ENCODE results near the gene ADAM12.
A peak's percentile ranks its signal among the peaks of the same experiment; 100 is the strongest.

The ADAM12 gene

DNA sequence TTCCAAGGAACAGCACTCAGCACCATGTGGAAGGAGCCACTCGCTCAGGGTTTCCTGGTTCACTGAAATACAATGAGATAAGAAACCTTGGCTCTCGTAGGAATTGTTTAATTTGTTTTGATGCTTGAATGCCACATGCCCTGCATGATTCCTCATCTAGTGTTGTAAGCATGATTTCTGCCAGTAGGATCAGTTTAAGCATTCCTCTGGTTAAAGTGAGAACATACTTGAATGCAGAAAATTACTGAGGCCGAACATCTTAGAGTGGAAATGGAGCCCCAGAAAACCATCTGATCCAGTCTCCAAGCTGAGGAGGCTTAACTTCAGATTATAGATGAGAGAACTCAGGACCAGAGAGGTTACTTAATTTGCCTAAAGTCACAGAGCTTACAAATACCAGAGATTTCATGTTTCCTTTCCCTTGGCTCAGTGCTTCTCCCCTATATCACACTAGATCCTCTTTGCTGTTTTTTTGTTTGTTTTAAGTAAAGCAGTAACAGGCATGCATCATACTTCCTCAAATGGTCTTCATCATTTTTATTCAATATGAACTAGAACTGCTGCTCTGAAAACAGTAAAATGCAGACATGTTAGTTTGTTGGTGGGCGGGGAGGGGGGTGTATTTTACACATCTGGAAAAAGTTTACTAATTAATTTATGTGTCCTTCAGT lies 125.1 kb downstream of the ADAM12 start:
- peak; percentile 38 for DNase-seq (ENCODE audit: low read depth)
- no peak overlapping the region for H3K4me3 ChIP-seq (ENCODE audit: control insufficient read depth, low read depth, low read length)
- TF ChIP-seq, protein P1, sequence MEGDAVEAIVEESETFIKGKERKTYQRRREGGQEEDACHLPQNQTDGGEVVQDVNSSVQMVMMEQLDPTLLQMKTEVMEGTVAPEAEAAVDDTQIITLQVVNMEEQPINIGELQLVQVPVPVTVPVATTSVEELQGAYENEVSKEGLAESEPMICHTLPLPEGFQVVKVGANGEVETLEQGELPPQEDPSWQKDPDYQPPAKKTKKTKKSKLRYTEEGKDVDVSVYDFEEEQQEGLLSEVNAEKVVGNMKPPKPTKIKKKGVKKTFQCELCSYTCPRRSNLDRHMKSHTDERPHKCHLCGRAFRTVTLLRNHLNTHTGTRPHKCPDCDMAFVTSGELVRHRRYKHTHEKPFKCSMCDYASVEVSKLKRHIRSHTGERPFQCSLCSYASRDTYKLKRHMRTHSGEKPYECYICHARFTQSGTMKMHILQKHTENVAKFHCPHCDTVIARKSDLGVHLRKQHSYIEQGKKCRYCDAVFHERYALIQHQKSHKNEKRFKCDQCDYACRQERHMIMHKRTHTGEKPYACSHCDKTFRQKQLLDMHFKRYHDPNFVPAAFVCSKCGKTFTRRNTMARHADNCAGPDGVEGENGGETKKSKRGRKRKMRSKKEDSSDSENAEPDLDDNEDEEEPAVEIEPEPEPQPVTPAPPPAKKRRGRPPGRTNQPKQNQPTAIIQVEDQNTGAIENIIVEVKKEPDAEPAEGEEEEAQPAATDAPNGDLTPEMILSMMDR (conservative IDR thresholded peaks at IDR 0.05; ENCODE audit: control insufficient read depth, insufficient read depth, low read depth, low read length), result no peak

DNA sequence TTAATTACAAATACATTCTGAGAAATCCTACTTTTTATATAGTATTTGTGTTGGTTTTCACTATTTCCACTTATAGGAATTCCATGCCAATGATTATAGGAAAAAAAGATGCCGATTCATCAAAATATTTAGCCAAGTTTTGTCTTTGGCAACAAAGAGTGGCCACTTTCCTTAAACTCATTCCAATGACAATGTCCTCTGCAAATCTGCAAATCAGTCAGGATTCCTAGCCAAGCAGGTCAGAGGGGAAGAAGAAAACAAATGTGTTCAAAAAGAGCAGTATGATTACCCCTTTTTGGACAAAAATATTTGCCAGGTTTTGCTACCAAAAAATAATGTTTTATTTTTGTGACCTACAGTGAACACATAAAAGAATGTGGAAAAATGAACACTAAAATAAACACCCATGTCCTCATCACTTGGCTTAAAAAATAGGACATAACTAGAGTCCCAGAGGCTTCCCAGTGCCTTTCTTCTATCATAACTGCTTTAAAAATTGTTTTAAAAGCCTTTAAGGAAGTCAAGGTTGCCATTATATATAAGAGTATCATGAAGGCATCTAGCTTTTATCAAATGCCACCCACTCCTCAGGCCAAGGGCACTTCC lies 125.9 kb downstream of the ADAM12 start:
- no peak for DNase-seq (ENCODE audit: low read depth)
- H3K4me3 ChIP-seq (ENCODE audit: control insufficient read depth, low read depth, low read length), result no peak overlapping the region
- TF ChIP-seq, protein P1 (conservative IDR thresholded peaks at IDR 0.05; ENCODE audit: control insufficient read depth, insufficient read depth, low read depth, low read length), result no peak

DNA sequence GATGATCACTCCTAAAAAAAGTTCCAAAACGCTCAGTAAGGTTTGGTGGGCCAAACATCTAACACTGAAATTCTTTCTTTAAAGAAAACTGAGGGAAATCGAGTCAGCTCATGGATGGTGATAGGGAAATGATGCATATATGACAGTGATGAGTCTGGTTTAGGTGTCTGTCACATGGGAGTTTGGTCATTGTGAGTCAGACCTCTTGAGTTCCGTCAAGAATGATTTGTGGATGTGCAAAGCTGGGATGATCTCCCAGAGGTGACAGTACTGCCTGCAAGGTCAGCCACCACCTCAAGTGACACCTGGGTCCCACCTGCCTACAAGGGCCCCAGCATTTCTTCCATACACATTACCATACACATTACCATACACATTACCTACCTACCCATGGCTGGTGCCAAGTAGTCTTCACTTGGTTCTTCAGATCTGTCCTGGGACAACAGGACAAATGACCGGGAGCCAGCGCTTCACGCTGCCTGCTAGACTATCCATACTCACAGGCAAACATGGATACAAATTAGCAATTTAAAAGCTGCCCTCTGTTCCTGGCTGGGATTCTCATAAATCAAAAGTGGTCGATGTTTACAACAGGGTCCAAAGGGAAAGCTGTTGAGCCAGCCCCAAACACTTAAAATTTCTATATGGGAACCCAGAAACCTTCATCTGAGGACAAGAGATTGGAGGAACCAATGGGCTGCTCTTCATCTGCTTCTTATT lies 128.4 kb downstream of the ADAM12 start:
- TF ChIP-seq, protein P1 (conservative IDR thresholded peaks at IDR 0.05; ENCODE audit: control insufficient read depth, insufficient read depth, low read depth, low read length), result no peak
- no peak for DNase-seq (ENCODE audit: low read depth)
- H3K4me3 ChIP-seq (ENCODE audit: control insufficient read depth, low read depth, low read length), result no peak overlapping the region

DNA sequence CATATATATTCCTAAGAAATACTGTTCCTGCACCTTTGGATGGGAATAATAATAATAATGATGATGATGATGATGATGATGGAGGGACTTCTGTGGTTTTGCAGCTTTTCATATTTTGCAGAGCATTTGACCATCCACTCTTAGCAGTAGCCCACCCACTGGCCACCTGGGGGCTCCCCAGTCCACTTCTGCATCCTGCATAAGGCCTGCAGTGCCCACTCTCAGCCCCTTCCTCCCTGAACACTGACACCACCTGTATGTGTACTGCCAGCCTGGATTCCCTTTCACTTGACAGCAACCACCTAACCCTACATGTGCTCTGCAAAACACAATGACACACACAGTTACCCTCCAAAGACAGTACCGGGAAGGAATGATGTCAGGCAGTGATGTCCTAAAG lies 131.4 kb downstream of the ADAM12 start:
- no peak for DNase-seq (ENCODE audit: low read depth)
- no peak overlapping the region for H3K4me3 ChIP-seq (ENCODE audit: control insufficient read depth, low read depth, low read length)
- TF ChIP-seq, protein P1 (conservative IDR thresholded peaks at IDR 0.05; ENCODE audit: control insufficient read depth, insufficient read depth, low read depth, low read length), result peak; percentile 16

DNA sequence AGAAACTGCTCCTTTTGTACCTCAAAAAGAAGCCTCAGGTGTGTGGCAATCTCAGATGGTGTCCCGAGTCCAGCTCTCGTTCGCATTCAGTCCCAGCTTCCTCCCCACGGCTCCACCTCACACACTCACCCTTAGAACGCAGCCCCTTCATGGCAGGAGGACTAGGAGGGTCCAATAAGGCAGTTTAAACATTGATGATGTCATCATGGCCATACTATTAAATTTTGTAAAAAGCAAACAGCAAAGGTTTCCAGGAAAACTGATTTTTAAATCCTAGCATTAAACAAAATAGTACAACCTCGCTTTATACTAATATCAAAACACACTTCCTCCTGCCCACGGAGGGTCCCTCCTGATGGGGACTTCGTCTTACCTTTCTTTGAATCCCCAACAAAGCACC lies 133.0 kb downstream of the ADAM12 start:
- DNase-seq (ENCODE audit: low read depth), result no peak
- H3K4me3 ChIP-seq (ENCODE audit: control insufficient read depth, low read depth, low read length), result no peak overlapping the region
- TF ChIP-seq, protein P1 (conservative IDR thresholded peaks at IDR 0.05; ENCODE audit: control insufficient read depth, insufficient read depth, low read depth, low read length), result no peak

DNA sequence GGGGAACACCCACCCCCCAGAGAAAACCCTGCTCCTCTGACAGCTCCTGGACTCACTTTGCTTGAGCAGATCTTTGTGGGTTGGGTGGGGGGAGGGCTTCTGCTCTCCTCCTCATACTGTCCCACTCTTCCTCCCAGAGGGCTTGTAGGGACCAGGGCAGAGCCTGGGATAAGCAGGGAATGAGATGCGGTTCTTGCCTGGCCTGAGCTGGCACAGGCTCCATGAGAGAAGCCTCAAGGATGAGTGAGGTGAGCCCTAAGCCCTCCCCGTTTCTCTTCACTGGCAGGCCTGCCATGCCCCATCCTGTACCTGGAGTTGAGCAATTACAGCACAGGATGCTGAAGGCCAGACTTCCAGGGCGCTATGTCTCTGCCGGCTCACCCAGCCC lies 134.7 kb downstream of the ADAM12 start:
- no peak for DNase-seq (ENCODE audit: low read depth)
- TF ChIP-seq, protein P1 (conservative IDR thresholded peaks at IDR 0.05; ENCODE audit: control insufficient read depth, insufficient read depth, low read depth, low read length), result no peak
- no peak overlapping the region for H3K4me3 ChIP-seq (ENCODE audit: control insufficient read depth, low read depth, low read length)

Measured in fibroblast of mammary gland (primary cell).